SK-N-SH (cell line): ENCODE measurements around the gene TRIM38. TPM values are rescaled to one million over a fixed set of nuclear protein-coding genes. Genes with fewer than 3 reads are reported as not detected.

Source experiments
- CTCF ChIA-PET: fragments of 300-600, 350-600 bp; formaldehyde crosslinking; extraction: SDS; loops from one replicate; lab custom pipeline; 2021; lab: Yijun Ruan, JAX
- POLR2A ChIA-PET: fragments of 350-600 bp; sonication (Branson Sonifier 250); formaldehyde crosslinking; extraction: SDS; loops from one replicate; lab custom pipeline; 2020; ENCODE audit warnings: antibody characterized with exemption, inconsistent platforms; lab: Yijun Ruan, JAX
- DNase-seq: peaks from one replicate; pipeline ENCODE4 v3.0.0; 2012
- H2AFZ ChIP-seq: fragments of 200-600 bp; sonication (generic); 2 replicates; pipeline ENCODE4 v1.8.1; 2016; ENCODE audit warnings: antibody characterized with exemption, mild to moderate bottlenecking, low read depth
- H3F3A ChIP-seq: fragments of 200-600 bp; sonication (generic); replicated peaks from 2 replicates; pipeline ENCODE3; 2016; ENCODE audit warnings: antibody characterized with exemption, mild to moderate bottlenecking; ENCODE audit not compliant: insufficient read depth
- H3K27ac ChIP-seq, 2 experiments: fragments of 200-500 bp in 1 of 2; fragments of 200-600 bp in 1 of 2; sonication (Bioruptor generic) in 1 of 2; sonication (generic), shearing (Covaris generic) in 1 of 2; 2 replicates each; pipeline versions ENCODE4 v1.5.1 to v1.6.1; 2014 to 2016; ENCODE audit warnings: low read depth in 2 of 2, inconsistent platforms in 1 of 2, low read length in 1 of 2, mild to moderate bottlenecking in 1 of 2, mixed read lengths in 1 of 2
- H3K27me3 ChIP-seq: fragments of 200-600 bp; sonication (generic), shearing (Covaris generic); 2 replicates; pipeline ENCODE4 v1.6.1; 2016; ENCODE audit warnings: mixed run types; ENCODE audit not compliant: insufficient read depth
- H3K36me3 ChIP-seq, 2 experiments: fragments of 200-500 bp in 1 of 2; fragments of 200-600 bp in 1 of 2; sonication (Bioruptor generic) in 1 of 2; sonication (generic) in 1 of 2; replicated peaks in 1 of 2; 2 replicates each; pipeline versions ENCODE3 to v1.5.1; 2014 to 2016; ENCODE audit warnings: low read length in 1 of 2, mild to moderate bottlenecking in 1 of 2; ENCODE audit not compliant: insufficient read depth in 2 of 2, control insufficient read depth in 1 of 2
- H3K4me1 ChIP-seq, 2 experiments: fragments of 200-500 bp in 1 of 2; fragments of 200-600 bp in 1 of 2; sonication (Bioruptor generic) in 1 of 2; sonication (generic), shearing (Covaris generic) in 1 of 2; 2 replicates each; pipeline versions ENCODE4 v1.5.1 to v1.6.1; 2014 to 2016; ENCODE audit warnings: low read depth in 1 of 2, low read length in 1 of 2, mixed run types in 1 of 2; ENCODE audit not compliant: insufficient read depth in 2 of 2, control insufficient read depth in 1 of 2
- H3K4me2 ChIP-seq: fragments of 200-600 bp; sonication (generic), shearing (Covaris generic); 2 replicates; pipeline ENCODE4 v1.6.1; 2017; ENCODE audit warnings: mixed run types
- H3K4me3 ChIP-seq, 2 experiments: fragments of 200-500 bp in 1 of 2; fragments of 200-600 bp in 1 of 2; sonication (Bioruptor generic) in 1 of 2; sonication (generic), shearing (Covaris generic) in 1 of 2; 2 replicates each; pipeline versions ENCODE4 v1.5.1 to v1.8.1; 2014 to 2016; ENCODE audit warnings: low read depth in 2 of 2, inconsistent platforms in 1 of 2, low read length in 1 of 2, mild to moderate bottlenecking in 1 of 2, mixed read lengths in 1 of 2, moderate library complexity in 1 of 2
- H3K79me2 ChIP-seq: fragments of 200-600 bp; sonication (generic); 2 replicates; pipeline ENCODE4 v1.8.1; 2017; ENCODE audit warnings: mild to moderate bottlenecking; ENCODE audit not compliant: insufficient read depth
- H3K9ac ChIP-seq: fragments of 200-600 bp; sonication (generic); 2 replicates; pipeline ENCODE4 v1.6.1; 2017; ENCODE audit warnings: mixed run types
- H3K9me2 ChIP-seq: fragments of 200-600 bp; sonication (generic); 2 replicates; pipeline ENCODE4 v1.6.1; 2017; ENCODE audit warnings: mixed run types
- H3K9me3 ChIP-seq: fragments of 200-600 bp; sonication (generic); 2 replicates; pipeline ENCODE4 v1.6.1; 2017; ENCODE audit warnings: mixed run types, mild to moderate bottlenecking, moderate library complexity
- H4K20me1 ChIP-seq: fragments of 200-600 bp; sonication (generic); 2 replicates; pipeline ENCODE4 v1.6.1; 2017; ENCODE audit warnings: mild to moderate bottlenecking, mixed run types; ENCODE audit not compliant: insufficient read depth
- CHD2 ChIP-seq: fragments of 150-350 bp; IDR thresholded peaks from 2 replicates; pipeline ENCODE4 v1.6.1; 2018; ENCODE audit warnings: low read length; ENCODE audit not compliant: partially characterized antibody
- CTCF ChIP-seq: fragments of 200-600 bp; sonication (generic); IDR thresholded peaks from 2 replicates; pipeline ENCODE4 v1.6.1; 2017; ENCODE audit warnings: antibody characterized with exemption, mild to moderate bottlenecking, moderate library complexity
- ELF1 ChIP-seq: IDR thresholded peaks from 2 replicates; pipeline ENCODE4 v1.4.0; 2012
- EP300 ChIP-seq, 2 experiments: IDR thresholded peaks; 2 replicates each; pipeline versions ENCODE4 v1.4.0 to v1.6.1; 2012; ENCODE audit warnings: borderline replicate concordance in 1 of 2, low read depth in 1 of 2, low read length in 1 of 2
- FOSL2 ChIP-seq: IDR thresholded peaks from 2 replicates; pipeline ENCODE4 v1.4.0; 2012; ENCODE audit warnings: low read depth, mild to moderate bottlenecking, moderate library complexity, borderline replicate concordance
- FOXJ3 ChIP-seq: sonication (generic); formaldehyde crosslinking; IDR thresholded peaks from 2 replicates; pipeline ENCODE4 v1.5.1; 2020; ENCODE audit warnings: mild to moderate bottlenecking, missing genetic modification reagents
- FOXM1 ChIP-seq: IDR thresholded peaks from 2 replicates; pipeline ENCODE4 v1.4.0; 2012; ENCODE audit warnings: low read depth, mild to moderate bottlenecking
- GABPA ChIP-seq: IDR thresholded peaks from 2 replicates; pipeline ENCODE4 v1.4.0; 2012; ENCODE audit warnings: low read depth, mild to moderate bottlenecking
- IRF3 ChIP-seq: fragments of 150-350 bp; IDR thresholded peaks from 2 replicates; pipeline ENCODE4 v1.6.1; 2016; ENCODE audit warnings: mild to moderate bottlenecking, low read depth, low read length
- MAX ChIP-seq: IDR thresholded peaks from 2 replicates; pipeline ENCODE4 v1.4.0; 2012; ENCODE audit warnings: low read depth
- NFIC ChIP-seq: IDR thresholded peaks from 2 replicates; pipeline ENCODE4 v1.4.0; 2012; ENCODE audit warnings: borderline replicate concordance
- PBX3 ChIP-seq: IDR thresholded peaks from 2 replicates; pipeline ENCODE4; 2012
- POLR2AphosphoS5 ChIP-seq: IDR thresholded peaks from 2 replicates; pipeline ENCODE4 v1.6.1; 2012; ENCODE audit warnings: low read depth, low read length
- RAD21 ChIP-seq: IDR thresholded peaks from 2 replicates; pipeline ENCODE4 v1.6.1; 2012; ENCODE audit warnings: mild to moderate bottlenecking, low read length
- SMC3 ChIP-seq: IDR thresholded peaks from 2 replicates; pipeline ENCODE4 v1.6.1; 2012; ENCODE audit warnings: low read depth, low read length, improper control_type of control experiment
- TCF12 ChIP-seq: IDR thresholded peaks from 2 replicates; pipeline ENCODE4 v1.4.0; 2012
- USF1 ChIP-seq: IDR thresholded peaks from 2 replicates; pipeline ENCODE4 v1.4.0; 2012; ENCODE audit warnings: low read depth, borderline replicate concordance
- WGBS: methylation state at CpG from one replicate; pipeline ENCODE4 v1.1.6; 2017; ENCODE audit warnings: low lambda C conversion rate; 5-methylcytosine and 5-hydroxymethylcytosine counted together
- polyA plus RNA-seq, 3 experiments: library from polyadenylated mRNA; depleted of rRNA; stranded (reverse); fragments of >200 nt; gene quantifications; 2 replicates each; pipeline ENCODE4 v1.2.3, GENCODE V29; 2012

Gene TRIM38
- polyA plus RNA-seq, 1 of the 3 experiments (the other 2 are of a cell fraction), result 0.62 TPM

- no peaks in the 10 kb centered on the region for H4K20me1 ChIP-seq
- no peaks in the 10 kb centered on the region for H3K79me2 ChIP-seq
- TF ChIP-seq PBX3 (no peak), GABPA (no peak), MAX (no peak), POLR2AphosphoS5 (no peak), USF1 (no peak), NFIC (no peak), EP300 (IDR thresholded peaks at IDR 0.05; ENCODE audit: borderline replicate concordance in 1 of 2, low read depth in 1 of 2, low read length in 1 of 2) (no peak), RAD21 (no peak), CHD2 (no peak), FOSL2 (no peak), SMC3 (no peak), CTCF (no peak), ELF1 (no peak), FOXM1 (no peak), IRF3 (no peak), TCF12 (no peak), FOXJ3 (CRISPR knock-in tag) (no peak)
- H3K36me3 ChIP-seq, result peaks cover 0 to 7% of the 10 kb centered on the region in 2 experiments
- no peak overlapping the region for H3K9ac ChIP-seq
- H3K27me3 ChIP-seq, result no peaks in the 10 kb centered on the region
- H3F3A ChIP-seq, result no peaks in the 10 kb centered on the region
- no peaks in the 10 kb centered on the region for H3K9me3 ChIP-seq
- no peak overlapping the region for H3K4me3 ChIP-seq
- ChIA-PET CTCF (interaction anchor here (0.6 to 2.1 kb wide), 4 partner anchors 11 to 41 kb away, joined by 3 to 6 read pairs (median 4); no protein-coding TSS in a partner anchor), POLR2A (no interaction called here)
- no peak overlapping the region for H3K4me2 ChIP-seq
- H3K9me2 ChIP-seq, result no peaks in the 10 kb centered on the region
- H3K4me1 ChIP-seq, result no peaks in the 10 kb centered on the region
- no peak overlapping the region for H2AFZ ChIP-seq
- 50% methylated on average over 2 of the region's 3 CpGs for WGBS
- H3K27ac ChIP-seq, result no peak overlapping the region; a peak in 1 of 4 replicates
- no peak for DNase-seq
These were observed 918 bp upstream of the TRIM38 start for GRCh38 chr6:25961619-25962148.
